GF-D8 (cell line): ENCODE results near the gene SOX13.

ENCODE experiments used
- DNase-seq: peaks from one replicate; lab custom pipeline; 2025; lab: John Stamatoyannopoulos, UW

Gene SOX13

GRCh38 chr1:204152310-204153044, 79.6 kb downstream of the SOX13 start:
- no peak for DNase-seq

GRCh38 chr1:204153667-204154066, 80.8 kb downstream of the SOX13 start:
- no peak for DNase-seq

GRCh38 chr1:204154568-204155255, 81.8 kb downstream of the SOX13 start:
- no peak for DNase-seq

GRCh38 chr1:204155881-204156280, 83.0 kb downstream of the SOX13 start:
- DNase-seq, result no peak

GRCh38 chr1:204157962-204158361, 85.0 kb downstream of the SOX13 start:
- DNase-seq, result no peak

GRCh38 chr1:204161609-204162493, 88.9 kb downstream of the SOX13 start:
- no peak for DNase-seq

GRCh38 chr1:204162494-204163074, 89.7 kb downstream of the SOX13 start:
- DNase-seq, result peak; percentile 16

- no peak for DNase-seq
Measured at GRCh38 chr1:204166219-204166618, 93.3 kb downstream of the SOX13 start, which contains the start of gene REN. REN (minus strand) TSS chr1:204166337; CDS start chr1:204166293, 44 bp downstream.

GRCh38 chr1:204167730-204168129, 94.8 kb downstream of the SOX13 start:
- DNase-seq, result no peak

- DNase-seq, result no peak
Measured at GRCh38 chr1:204169858-204170257, 96.9 kb downstream of the SOX13 start.

GRCh38 chr1:204170494-204171155, 97.7 kb downstream of the SOX13 start:
- no peak for DNase-seq

- no peak for DNase-seq
Measured at GRCh38 chr1:204171751-204172178, 98.8 kb downstream of the SOX13 start.

- DNase-seq, result no peak
Measured at GRCh38 chr1:204172404-204173029, 99.6 kb downstream of the SOX13 start.

- no peak for DNase-seq
Measured at GRCh38 chr1:204174958-204175357, 102.0 kb downstream of the SOX13 start.

GRCh38 chr1:204176049-204176448, 103.1 kb downstream of the SOX13 start:
- DNase-seq, result no peak

GRCh38 chr1:204177133-204177532, 104.2 kb downstream of the SOX13 start:
- no peak for DNase-seq
